Smooth muscle cell (in vitro differentiated cells): ENCODE results near the gene MIDN. TPM values are rescaled to one million over a fixed set of nuclear protein-coding genes. Genes with fewer than 3 reads are reported as not detected.

ENCODE experiments used
- DNase-seq: peaks from one replicate; lab custom pipeline; 2025; ENCODE audit not compliant: unreplicated experiment; lab: John Stamatoyannopoulos, UW
- H2AFZ ChIP-seq: fragments of 200-600 bp; sonication (generic); 2 replicates; pipeline ENCODE4 v1.6.0; 2016; ENCODE audit warnings: antibody characterized with exemption, low read depth, mild to moderate bottlenecking
- H3F3A ChIP-seq: fragments of 200-600 bp; sonication (generic); 2 replicates; pipeline ENCODE4 v1.6.0; 2017; ENCODE audit warnings: antibody characterized with exemption, low read depth
- H3K27ac ChIP-seq: fragments of 200-600 bp; sonication (generic); 2 replicates; pipeline ENCODE4 v1.5.1; 2016; ENCODE audit warnings: low read depth, mild to moderate bottlenecking
- H3K27me3 ChIP-seq: fragments of 200-600 bp; sonication (generic); 2 replicates; pipeline ENCODE4 v1.6.1; 2016; ENCODE audit warnings: low read depth, mild to moderate bottlenecking
- H3K36me3 ChIP-seq: fragments of 200-600 bp; sonication (generic); 2 replicates; pipeline ENCODE4 v1.5.1; 2016; ENCODE audit warnings: low read depth
- H3K4me1 ChIP-seq: fragments of 200-600 bp; sonication (generic); 2 replicates; pipeline ENCODE4 v1.5.1; 2016; ENCODE audit warnings: low read depth
- H3K4me2 ChIP-seq: fragments of 200-600 bp; sonication (generic); 2 replicates; pipeline ENCODE4 v1.6.0; 2016; ENCODE audit warnings: mild to moderate bottlenecking
- H3K4me3 ChIP-seq: fragments of 200-600 bp; sonication (generic); 2 replicates; pipeline ENCODE4 v1.5.1; 2016; ENCODE audit warnings: mild to moderate bottlenecking
- H3K79me2 ChIP-seq: fragments of 200-600 bp; sonication (generic); 2 replicates; pipeline ENCODE4 v1.6.0; 2016; ENCODE audit warnings: low read depth, mild to moderate bottlenecking
- H3K9ac ChIP-seq: fragments of 200-600 bp; sonication (generic); 2 replicates; pipeline ENCODE4 v1.6.0; 2016; ENCODE audit warnings: low read depth
- H3K9me3 ChIP-seq: fragments of 200-600 bp; sonication (generic); replicated peaks from 2 replicates; pipeline ENCODE4 v1.5.1; 2016; ENCODE audit warnings: low read depth
- H4K20me1 ChIP-seq: fragments of 200-600 bp; sonication (generic); 2 replicates; pipeline ENCODE4 v1.6.0; 2016; ENCODE audit warnings: low read depth
- CTCF ChIP-seq: fragments of 200-600 bp; sonication (generic); IDR thresholded peaks from 2 replicates; pipeline ENCODE4 v1.5.1; 2017; ENCODE audit warnings: borderline replicate concordance, mild to moderate bottlenecking, antibody characterized with exemption; ENCODE audit not compliant: insufficient read depth, poor library complexity, severe bottlenecking
- WGBS: methylation state at CpG from one replicate; pipeline ENCODE4 v1.1.7; 2016; ENCODE audit warnings: low lambda C conversion rate; 5-methylcytosine and 5-hydroxymethylcytosine counted together
- polyA plus RNA-seq: library from polyadenylated mRNA; unstranded; fragments of >200 nt; fragmentation: Nextera tagmentation; extraction: Ambion mirVana; gene quantifications from 2 replicates; pipeline ENCODE4 v1.2.1, GENCODE V29; 2016
- total RNA-seq: library from RNA; depleted of rRNA; stranded (reverse); fragments of >200 nt; gene quantifications from 2 replicates; pipeline ENCODE4 v1.2.3, GENCODE V29; 2014

Gene MIDN
- total and polyA plus RNA-seq, 2 experiments from 2014 or later: 58.5 to 65.3 TPM

DNA sequence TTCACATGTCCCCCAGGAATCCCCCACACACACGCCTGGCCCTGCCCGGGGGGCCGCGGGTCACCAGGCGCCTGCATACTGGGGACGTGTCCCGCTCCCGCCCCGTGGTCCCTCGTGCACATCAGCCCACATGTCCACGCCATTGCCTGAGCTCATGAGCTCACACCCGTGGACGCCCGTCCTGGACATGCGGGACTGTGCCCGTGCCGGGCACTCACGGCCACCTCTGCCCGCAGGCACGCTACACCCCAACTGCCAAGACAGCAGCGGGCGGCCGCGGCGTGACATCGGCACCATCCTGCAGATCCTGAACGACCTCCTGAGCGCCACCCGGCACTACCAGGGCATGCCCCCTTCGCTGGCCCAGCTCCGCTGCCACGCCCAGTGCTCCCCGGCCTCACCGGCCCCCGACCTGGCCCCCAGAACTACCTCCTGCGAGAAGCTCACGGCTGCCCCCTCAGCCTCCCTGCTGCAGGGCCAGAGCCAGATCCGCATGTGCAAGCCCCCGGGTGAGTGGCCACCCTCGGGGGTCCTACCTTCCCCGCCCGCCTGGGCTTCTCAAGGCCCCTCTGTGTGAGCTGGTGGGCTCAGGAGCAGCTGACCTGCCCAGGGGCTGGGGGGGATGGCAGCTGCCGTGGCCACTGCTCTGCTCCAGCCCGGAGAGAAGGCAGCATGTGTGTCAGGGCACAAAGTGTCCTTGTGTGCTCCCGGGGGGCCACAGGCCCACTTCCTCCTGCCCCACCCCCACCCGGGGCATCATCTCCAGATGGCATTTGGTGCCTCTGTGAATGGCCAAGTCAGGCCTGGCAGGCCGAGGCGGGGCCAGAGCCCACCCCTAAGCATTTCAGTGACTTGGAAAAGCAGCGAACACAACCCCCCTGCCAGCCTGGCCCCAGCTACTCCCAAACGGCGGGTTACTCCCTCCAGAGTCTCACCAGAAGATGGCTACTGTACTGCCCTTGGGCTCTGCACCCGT lies 7.1 kb downstream of the MIDN start:
- Histone ChIP-seq H4K20me1 (peaks cover 93% of the 10 kb centered on the region), H3K4me3 (no peak overlapping the region), H3K27ac (peak overlapping the region; percentile 97), H3K79me2 (peaks cover 73% of the 10 kb centered on the region), H3K9ac (no peak overlapping the region), H3K9me3 (no peaks in the 10 kb centered on the region), H3F3A (peaks cover 71% of the 10 kb centered on the region), H3K36me3 (no peaks in the 10 kb centered on the region), H3K4me1 (peaks cover 19% of the 10 kb centered on the region), H3K27me3 (no peaks in the 10 kb centered on the region), H2AFZ (no peak overlapping the region), H3K4me2 (no peak overlapping the region)
- TF ChIP-seq CTCF: no peak
- DNase-seq: no peak
- 95% methylated on average over 47 of the region's 52 CpGs for WGBS

DNA sequence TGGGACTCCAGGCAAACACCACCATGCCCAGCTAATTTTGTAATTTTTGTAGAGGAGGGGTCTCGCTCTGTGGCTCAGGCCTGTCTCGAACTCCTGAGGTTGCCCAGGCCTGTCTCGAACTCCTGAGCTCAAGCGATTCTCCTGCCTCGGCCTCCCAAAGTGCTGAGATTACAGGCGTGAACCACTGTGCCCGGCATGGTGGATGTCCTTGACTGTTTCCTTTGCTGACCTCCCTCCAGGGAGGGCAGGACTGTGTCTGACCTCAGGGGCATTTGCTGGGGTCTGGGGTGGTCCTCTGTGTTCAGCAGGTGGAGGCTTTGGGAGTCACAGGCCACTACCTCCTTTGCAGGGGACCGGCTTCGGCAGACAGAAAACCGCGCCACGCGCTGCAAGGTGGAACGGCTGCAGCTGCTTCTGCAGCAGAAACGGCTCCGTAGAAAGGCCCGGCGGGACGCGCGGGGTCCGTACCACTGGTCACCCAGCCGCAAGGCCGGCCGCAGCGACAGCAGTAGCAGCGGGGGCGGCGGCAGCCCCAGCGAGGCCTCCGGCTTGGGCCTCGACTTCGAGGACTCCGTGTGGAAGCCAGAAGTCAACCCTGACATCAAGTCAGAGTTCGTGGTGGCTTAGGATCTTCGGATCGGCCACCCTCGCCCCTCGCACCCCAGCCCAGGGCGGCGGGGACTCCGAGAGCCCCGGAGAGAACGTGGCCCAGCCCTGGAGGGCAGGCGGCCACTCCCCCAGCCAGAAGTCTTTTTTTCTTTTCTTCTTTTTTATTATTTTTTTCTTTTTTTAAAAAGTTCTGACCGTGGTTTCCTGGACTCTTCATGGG lies 8.5 kb downstream of the MIDN start:
- Histone ChIP-seq H3K4me2 (no peak overlapping the region), H3F3A (peaks cover 65% of the 10 kb centered on the region), H3K9me3 (no peaks in the 10 kb centered on the region), H3K79me2 (peaks cover 60% of the 10 kb centered on the region), H2AFZ (no peak overlapping the region), H3K27ac (peak overlapping the region; percentile 74), H3K4me3 (no peak overlapping the region), H3K36me3 (no peaks in the 10 kb centered on the region), H3K9ac (no peak overlapping the region), H4K20me1 (peaks cover 79% of the 10 kb centered on the region), H3K4me1 (peaks cover 27% of the 10 kb centered on the region), H3K27me3 (no peaks in the 10 kb centered on the region)
- DNase-seq: no peak
- no peak for TF ChIP-seq CTCF
- WGBS: 94% methylated on average over 45 of the region's 46 CpGs

GRCh38 chr19:1257475-1258162 lies 9.2 kb downstream of the MIDN start:
- peaks cover 71% of the 10 kb centered on the region for H3F3A ChIP-seq
- H2AFZ ChIP-seq: no peak overlapping the region
- no peak overlapping the region for H3K4me3 ChIP-seq
- no peak for TF ChIP-seq CTCF
- H3K27me3 ChIP-seq: no peaks in the 10 kb centered on the region
- H3K79me2 ChIP-seq: peaks cover 52% of the 10 kb centered on the region
- peaks cover 34% of the 10 kb centered on the region for H3K4me1 ChIP-seq
- no peak for DNase-seq
- H3K9me3 ChIP-seq: no peaks in the 10 kb centered on the region
- no peak overlapping the region for H3K4me2 ChIP-seq
- peak overlapping the region; percentile 74 for H3K27ac ChIP-seq
- H3K9ac ChIP-seq: no peak overlapping the region
- WGBS: 88% methylated on average over 21 of the region's 23 CpGs
- H4K20me1 ChIP-seq: peaks cover 73% of the 10 kb centered on the region
- no peaks in the 10 kb centered on the region for H3K36me3 ChIP-seq
